ENCODE measurements around the gene C20orf96.

- TF ChIP-seq EZH2 (IDR thresholded peaks at IDR 0.05; ENCODE audit: insufficient read depth, poor library complexity, severe bottlenecking) (no peak), EZH2phosphoT487 (IDR thresholded peaks at IDR 0.05; ENCODE audit: insufficient read depth, low read depth) (no peak)
Observed at GRCh38 chr20:221258-221830, 69.2 kb downstream of the C20orf96 start.

Data from GM23248 (cell line).